Kidney (tissue), 14 donors: ENCODE results near the gene OR51B4. TPM values are rescaled to one million over a fixed set of nuclear protein-coding genes. Genes with fewer than 3 reads are reported as not detected.

ENCODE experiments used
- DNase-seq, 5 donors: peaks; one replicate each; pipeline ENCODE4 v3.0.0-alpha.2; 2013 to 2020
- FAIRE-seq: peaks from 2 replicates; lab custom pipeline; 2012; peaks lifted over from hg19 to GRCh38; lab: Jason Lieb, UNC
- H3K27ac ChIP-seq, 2 donors: one replicate each; pipeline ENCODE4 v1.7.0; 2013; ENCODE audit warnings: low read depth in 2 of 2, low read length in 2 of 2, inconsistent platforms in 1 of 2
- H3K27me3 ChIP-seq: one replicate; pipeline ENCODE4 v1.7.1; 2013; ENCODE audit warnings: low read length, inconsistent platforms; ENCODE audit not compliant: control insufficient read depth, insufficient read depth
- H3K36me3 ChIP-seq, 3 donors: one replicate each; pipeline versions ENCODE4 v1.7.0 to v1.7.1; 2013; ENCODE audit warnings: low read length in 3 of 3, control low read depth in 1 of 3, inconsistent platforms in 1 of 3; ENCODE audit not compliant: insufficient read depth in 3 of 3, control insufficient read depth in 2 of 3
- H3K4me1 ChIP-seq, 3 donors: one replicate each; pipeline versions ENCODE4 v1.7.0 to v1.7.1; 2013; ENCODE audit warnings: low read length in 3 of 3, inconsistent platforms in 1 of 3, low read depth in 1 of 3; ENCODE audit not compliant: control insufficient read depth in 2 of 3, insufficient read depth in 2 of 3
- H3K4me3 ChIP-seq, 3 donors: one replicate each; pipeline versions ENCODE4 v1.7.0 to v1.8.1; 2013; ENCODE audit warnings: low read length in 3 of 3, control low read depth in 1 of 3, inconsistent platforms in 1 of 3
- H3K9ac ChIP-seq, 3 donors: one replicate each; pipeline versions ENCODE4 v1.7.0 to v1.7.1; 2013; ENCODE audit warnings: low read length in 3 of 3, control low read depth in 1 of 3, inconsistent platforms in 1 of 3
- H3K9me3 ChIP-seq, 3 donors: one replicate each; pipeline versions ENCODE4 v1.7.0 to v1.7.1; 2013; ENCODE audit warnings: low read length in 3 of 3, control low read depth in 1 of 3, inconsistent platforms in 1 of 3; ENCODE audit not compliant: control insufficient read depth in 2 of 3, insufficient read depth in 1 of 3
- intact Hi-C: fragments of 100-400 bp; cut with DNase I; formaldehyde crosslinking; loops from one replicate; pipeline ENCODE4 v1.11.1; 2022
- polyA plus RNA-seq: library from polyadenylated mRNA; stranded (reverse); fragments of 350-450 nt; fragmentation: Illumina TruSeq; extraction: RNeasy Lipid Tissue Mini Kit (QIAGEN cat#74804); gene quantifications from one replicate; pipeline ENCODE4 v1.2.3, GENCODE V29; 2014; ENCODE audit warnings: low read depth, low replicate concordance; ENCODE audit not compliant: insufficient read depth
- total RNA-seq: library from RNA; stranded (reverse); fragmentation: NEBNext Ultra II Directional; extraction: Animal tissue kit (Norgen Biotek cat#: 25700); gene quantifications from one replicate; pipeline ENCODE4 v1.2.1, GENCODE V29; 2021
- TF ChIP-seq, protein P1 (sequence below): IDR thresholded peaks from 3 replicates; pipeline ENCODE4 v1.5.1; 2012; ENCODE audit warnings: mild to moderate bottlenecking, moderate library complexity, borderline replicate concordance; ENCODE audit not compliant: insufficient read depth; ENCODE audit errors: extremely low read depth
- donor health status: control.
- donor health status: control.
- donor health status: control.
- donor health status: control.
- donor health status: control.
- donor health status: DM: yes; HTN: yes; CAD: no.
- donor health status: Normal renal cell carcinoma (clear cell type).

OR51B4 gene
- total and polyA plus RNA-seq, 2 donors from 2014 or later, result not detected

DNA sequence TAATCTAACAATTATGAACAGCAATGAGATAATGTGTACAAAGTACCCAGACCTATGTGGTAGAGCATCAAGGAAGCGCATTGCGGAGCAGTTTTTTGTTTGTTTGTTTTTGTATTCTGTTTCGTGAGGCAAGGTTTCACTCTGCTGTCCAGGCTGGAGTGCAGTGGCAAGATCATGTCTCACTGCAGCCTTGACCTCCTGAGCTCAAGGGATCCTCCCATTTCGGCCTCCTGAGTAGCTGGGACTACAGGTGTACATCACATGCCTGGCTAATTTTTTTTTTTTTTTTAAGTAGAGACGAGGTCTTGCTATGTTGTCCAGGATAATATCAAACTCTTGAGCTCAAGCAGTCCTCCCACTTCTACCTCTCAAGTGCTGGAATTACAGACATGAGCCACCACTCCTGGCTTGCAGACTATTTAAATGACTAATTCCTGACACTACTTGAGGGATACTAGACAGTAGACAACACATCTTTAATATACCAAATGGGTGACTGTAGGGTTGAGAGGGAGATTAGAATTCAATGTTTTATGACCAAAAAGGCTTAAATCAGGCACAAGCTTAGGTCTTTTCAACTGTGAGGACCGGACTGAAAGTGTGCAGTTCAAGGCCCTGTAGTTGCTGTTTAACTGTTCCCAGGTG, 12.7 kb downstream of the OR51B4 start:
- no peak for FAIRE-seq
- H3K4me3 ChIP-seq, result no peak overlapping the region

GRCh38 chr11:5288108-5288905, 13.4 kb downstream of the OR51B4 start:
- H3K4me3 ChIP-seq, result no peak overlapping the region
- FAIRE-seq (no peak), DNase-seq (no peak)
- H3K36me3 ChIP-seq, result no peaks in the 10 kb centered on the region
- TF ChIP-seq, protein P1, sequence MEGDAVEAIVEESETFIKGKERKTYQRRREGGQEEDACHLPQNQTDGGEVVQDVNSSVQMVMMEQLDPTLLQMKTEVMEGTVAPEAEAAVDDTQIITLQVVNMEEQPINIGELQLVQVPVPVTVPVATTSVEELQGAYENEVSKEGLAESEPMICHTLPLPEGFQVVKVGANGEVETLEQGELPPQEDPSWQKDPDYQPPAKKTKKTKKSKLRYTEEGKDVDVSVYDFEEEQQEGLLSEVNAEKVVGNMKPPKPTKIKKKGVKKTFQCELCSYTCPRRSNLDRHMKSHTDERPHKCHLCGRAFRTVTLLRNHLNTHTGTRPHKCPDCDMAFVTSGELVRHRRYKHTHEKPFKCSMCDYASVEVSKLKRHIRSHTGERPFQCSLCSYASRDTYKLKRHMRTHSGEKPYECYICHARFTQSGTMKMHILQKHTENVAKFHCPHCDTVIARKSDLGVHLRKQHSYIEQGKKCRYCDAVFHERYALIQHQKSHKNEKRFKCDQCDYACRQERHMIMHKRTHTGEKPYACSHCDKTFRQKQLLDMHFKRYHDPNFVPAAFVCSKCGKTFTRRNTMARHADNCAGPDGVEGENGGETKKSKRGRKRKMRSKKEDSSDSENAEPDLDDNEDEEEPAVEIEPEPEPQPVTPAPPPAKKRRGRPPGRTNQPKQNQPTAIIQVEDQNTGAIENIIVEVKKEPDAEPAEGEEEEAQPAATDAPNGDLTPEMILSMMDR, result no peak
- no peaks in the 10 kb centered on the region for H3K4me1 ChIP-seq
- H3K9me3 ChIP-seq, result no peaks in the 10 kb centered on the region
- H3K9ac ChIP-seq, result no peak overlapping the region
- no peaks in the 10 kb centered on the region for H3K27me3 ChIP-seq
- no peak overlapping the region for H3K27ac ChIP-seq
- intact Hi-C loops, result no loop called here

More for the DNA sequence above, 12.7 kb downstream of the OR51B4 start:
- H3K27me3 ChIP-seq, result no peaks in the 10 kb centered on the region
- H3K9me3 ChIP-seq, result no peaks in the 10 kb centered on the region
- no peaks in the 10 kb centered on the region for H3K36me3 ChIP-seq
- intact Hi-C loops, result no loop called here
- H3K9ac ChIP-seq, result no peak overlapping the region
- no peaks in the 10 kb centered on the region for H3K4me1 ChIP-seq
- DNase-seq, result no peak
- TF ChIP-seq, protein P1, result no peak
- no peak overlapping the region for H3K27ac ChIP-seq

DNA sequence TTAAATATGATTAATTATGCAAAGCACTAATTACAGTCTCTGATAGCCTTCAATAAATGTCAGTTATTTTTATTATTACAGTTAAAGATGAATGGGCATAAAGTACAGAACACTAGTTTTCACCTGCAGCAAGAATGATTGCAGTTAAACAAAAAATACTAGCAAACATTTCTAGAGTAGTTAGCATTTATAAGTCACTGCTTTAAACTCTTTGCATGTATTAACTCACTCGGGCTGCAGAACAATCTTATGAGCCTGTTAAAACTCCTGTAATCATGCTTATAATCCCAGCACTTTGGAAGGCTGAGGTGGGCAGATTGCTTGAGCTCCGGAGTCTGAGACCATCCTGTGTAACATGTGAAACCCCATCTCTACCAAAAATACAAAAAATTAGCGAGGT, 14.8 kb downstream of the OR51B4 start:
- Histone ChIP-seq H3K9me3 (no peaks in the 10 kb centered on the region), H3K9ac (no peak overlapping the region), H3K4me1 (no peaks in the 10 kb centered on the region), H3K36me3 (no peaks in the 10 kb centered on the region), H3K4me3 (no peak overlapping the region), H3K27me3 (no peaks in the 10 kb centered on the region), H3K27ac (no peak overlapping the region)
- TF ChIP-seq, protein P1, result no peak
- no peak for DNase-seq
- intact Hi-C loops, result no loop called here
- no peak for FAIRE-seq
